Measurements from ENCODE around the gene MAP3K13.
"Not testable (repeated sequence)": the region's sequence is repeated elsewhere in the genome, so short reads cannot be mapped to it uniquely, and the experiment has no call there.

Gene MAP3K13

DNA sequence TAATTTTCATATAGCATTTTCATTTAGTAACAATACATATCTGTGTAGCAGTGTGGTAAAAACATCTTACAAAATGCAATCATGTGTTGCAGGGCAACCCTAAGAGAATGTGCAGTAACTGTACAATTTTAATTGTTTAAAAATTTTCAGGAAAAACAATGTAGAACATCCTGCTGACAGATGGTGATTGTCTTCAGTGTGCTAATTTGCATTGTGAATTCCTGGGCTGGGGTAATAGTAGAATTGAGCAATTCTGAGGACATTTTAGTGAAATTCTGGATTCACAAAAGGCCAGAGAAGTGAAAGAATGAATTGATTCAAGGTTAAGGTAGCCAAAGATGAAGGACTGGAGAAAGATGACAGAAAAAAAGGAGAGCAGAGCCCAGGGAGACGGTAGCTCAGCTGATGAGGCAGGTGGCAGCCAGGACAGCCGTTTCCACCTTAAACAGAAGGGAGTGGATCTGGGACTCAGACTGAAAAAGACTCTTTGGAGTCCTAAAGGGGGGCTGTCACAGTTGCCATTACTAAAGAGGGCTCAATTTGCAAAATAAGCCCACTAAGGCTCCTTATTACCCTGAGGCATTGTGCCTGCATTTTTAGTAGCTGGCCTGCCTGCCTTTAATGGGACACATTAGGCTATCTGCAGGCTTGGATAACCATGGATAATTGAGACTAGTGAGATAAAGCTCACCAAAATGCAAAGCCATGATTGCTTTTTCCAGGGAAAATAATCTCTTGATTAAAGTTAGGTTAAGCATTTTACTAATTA is 8.6 kb downstream of the MAP3K13 start:
- H3K9me3 Mint-ChIP-seq = no peaks in the 10 kb centered on the region
- DNase-seq = no peak
- peaks cover 25% of the 10 kb centered on the region for H3K27me3 Mint-ChIP-seq (ENCODE audit: low read depth, poor library complexity)
- H3K36me3 Mint-ChIP-seq (ENCODE audit: low read depth) = no peaks in the 10 kb centered on the region
- no peak overlapping the region for H3K27ac Mint-ChIP-seq
- TF ChIP-seq, protein P1, sequence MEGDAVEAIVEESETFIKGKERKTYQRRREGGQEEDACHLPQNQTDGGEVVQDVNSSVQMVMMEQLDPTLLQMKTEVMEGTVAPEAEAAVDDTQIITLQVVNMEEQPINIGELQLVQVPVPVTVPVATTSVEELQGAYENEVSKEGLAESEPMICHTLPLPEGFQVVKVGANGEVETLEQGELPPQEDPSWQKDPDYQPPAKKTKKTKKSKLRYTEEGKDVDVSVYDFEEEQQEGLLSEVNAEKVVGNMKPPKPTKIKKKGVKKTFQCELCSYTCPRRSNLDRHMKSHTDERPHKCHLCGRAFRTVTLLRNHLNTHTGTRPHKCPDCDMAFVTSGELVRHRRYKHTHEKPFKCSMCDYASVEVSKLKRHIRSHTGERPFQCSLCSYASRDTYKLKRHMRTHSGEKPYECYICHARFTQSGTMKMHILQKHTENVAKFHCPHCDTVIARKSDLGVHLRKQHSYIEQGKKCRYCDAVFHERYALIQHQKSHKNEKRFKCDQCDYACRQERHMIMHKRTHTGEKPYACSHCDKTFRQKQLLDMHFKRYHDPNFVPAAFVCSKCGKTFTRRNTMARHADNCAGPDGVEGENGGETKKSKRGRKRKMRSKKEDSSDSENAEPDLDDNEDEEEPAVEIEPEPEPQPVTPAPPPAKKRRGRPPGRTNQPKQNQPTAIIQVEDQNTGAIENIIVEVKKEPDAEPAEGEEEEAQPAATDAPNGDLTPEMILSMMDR (IDR thresholded peaks at IDR 0.05) = no peak
- no peak overlapping the region for H3K4me3 Mint-ChIP-seq
- peaks cover 9% of the 10 kb centered on the region for H3K4me1 Mint-ChIP-seq

DNA sequence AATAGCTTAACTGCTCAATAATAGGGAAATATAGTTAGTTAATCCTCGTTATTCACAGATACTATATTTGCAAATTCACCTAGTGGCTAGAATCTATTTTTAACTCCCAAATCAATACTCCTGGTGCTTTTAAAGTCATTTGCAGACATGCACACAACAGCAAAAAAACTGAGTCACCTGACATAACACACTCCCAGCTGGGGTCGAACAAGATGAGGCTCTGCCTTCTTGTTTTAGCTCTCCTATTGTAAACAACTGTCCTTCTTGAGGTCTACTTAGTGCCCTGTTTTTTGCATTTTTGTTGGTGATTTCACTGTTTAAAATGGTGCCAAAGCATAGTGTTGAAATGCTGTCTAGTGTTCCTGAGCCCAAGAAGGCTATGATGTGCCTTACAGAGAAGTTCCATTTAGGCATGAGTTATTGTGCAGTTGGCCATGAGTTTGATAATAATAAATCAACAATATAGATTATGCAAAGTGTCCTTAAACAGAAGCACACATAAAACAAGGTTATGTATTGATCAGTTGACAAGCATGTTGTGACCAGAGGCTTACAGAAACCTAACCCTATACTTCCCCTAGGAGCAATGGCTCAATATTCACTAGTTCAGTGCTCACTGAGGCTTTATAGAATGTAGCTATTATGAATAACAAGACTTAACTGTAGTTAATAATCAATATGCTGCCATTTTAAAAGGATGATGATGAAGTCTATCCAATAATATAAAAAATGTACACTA is 18.6 kb downstream of the MAP3K13 start:
- peaks cover 3% of the 10 kb centered on the region for H3K27me3 Mint-ChIP-seq (ENCODE audit: low read depth, poor library complexity)
- H3K4me3 Mint-ChIP-seq = no peak overlapping the region
- H3K9me3 Mint-ChIP-seq = peaks cover 16% of the 10 kb centered on the region
- DNase-seq = no peak
- TF ChIP-seq, protein P1 (IDR thresholded peaks at IDR 0.05) = no peak
- no peak overlapping the region for H3K27ac Mint-ChIP-seq
- peaks cover 10% of the 10 kb centered on the region for H3K36me3 Mint-ChIP-seq (ENCODE audit: low read depth)
- H3K4me1 Mint-ChIP-seq = no peaks in the 10 kb centered on the region

DNA sequence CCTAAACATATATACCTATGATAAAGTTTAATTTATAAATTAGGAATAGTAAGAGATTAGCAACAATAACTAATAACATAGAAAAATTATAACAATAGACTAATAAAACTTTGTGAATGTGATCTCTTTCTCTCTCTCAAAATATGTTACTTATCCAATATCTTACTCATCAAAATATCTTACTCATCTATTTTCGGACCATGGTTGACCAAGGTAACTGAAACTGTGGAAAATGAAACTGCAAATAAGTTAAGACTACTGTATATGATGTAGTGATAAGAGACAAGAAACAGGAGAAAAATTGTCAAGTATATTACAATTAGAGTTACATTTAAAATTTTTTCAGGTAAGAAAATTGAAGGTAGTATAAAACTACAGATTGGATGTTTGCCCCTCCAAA is 19.2 kb downstream of the MAP3K13 start:
- no peak for DNase-seq
- H3K9me3 Mint-ChIP-seq = peaks cover 16% of the 10 kb centered on the region
- no peak overlapping the region for H3K4me3 Mint-ChIP-seq
- no peak overlapping the region for H3K27ac Mint-ChIP-seq
- H3K27me3 Mint-ChIP-seq (ENCODE audit: low read depth, poor library complexity) = peaks cover 3% of the 10 kb centered on the region
- no peaks in the 10 kb centered on the region for H3K4me1 Mint-ChIP-seq
- H3K36me3 Mint-ChIP-seq (ENCODE audit: low read depth) = peaks cover 10% of the 10 kb centered on the region
- TF ChIP-seq, protein P1 (IDR thresholded peaks at IDR 0.05) = no peak

DNA sequence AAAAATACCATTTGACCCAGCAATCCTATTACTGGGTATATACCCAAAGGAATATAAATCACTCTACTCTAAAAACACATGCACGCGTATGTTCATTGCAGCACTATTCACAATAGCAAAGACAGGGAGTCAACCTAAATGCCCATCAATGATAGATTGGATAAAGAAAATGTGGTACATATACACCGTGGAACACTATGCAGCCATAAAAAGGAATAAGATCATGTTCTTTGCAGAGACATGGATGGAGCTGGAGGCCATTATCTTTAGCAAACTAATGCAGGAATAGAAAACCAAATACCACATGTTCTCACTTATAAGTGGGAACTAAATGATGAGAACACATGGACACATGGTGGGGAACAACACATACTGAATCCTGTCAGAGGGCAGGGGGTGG is 23.6 kb downstream of the MAP3K13 start:
- not testable (repeated sequence) for H3K4me1 Mint-ChIP-seq; DNase-seq; H3K4me3 Mint-ChIP-seq; H3K9me3 Mint-ChIP-seq; H3K27ac Mint-ChIP-seq; H3K36me3 Mint-ChIP-seq (ENCODE audit: low read depth); H3K27me3 Mint-ChIP-seq (ENCODE audit: low read depth, poor library complexity)

DNA sequence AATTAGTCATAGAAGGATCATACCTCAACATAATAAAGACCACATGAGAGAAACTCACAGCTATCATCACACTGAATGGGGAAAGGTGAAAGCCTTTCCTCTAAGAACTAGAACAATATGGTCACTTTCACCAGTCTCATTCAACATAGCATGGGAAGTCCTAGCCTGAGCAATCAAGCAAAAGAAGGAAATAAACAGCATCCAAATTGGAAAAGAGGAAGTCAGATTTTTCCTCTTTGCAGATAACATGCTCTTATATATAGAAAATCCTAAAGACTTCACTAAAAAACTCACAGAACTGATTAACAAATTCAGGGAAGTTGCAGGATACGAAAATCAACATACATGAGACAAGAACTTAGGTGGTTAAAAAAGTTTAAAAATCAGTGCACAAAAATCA is 24.7 kb downstream of the MAP3K13 start:
- no peak overlapping the region for H3K4me3 Mint-ChIP-seq
- TF ChIP-seq, protein P1 (IDR thresholded peaks at IDR 0.05) = no peak
- no peak for DNase-seq
- H3K9me3 Mint-ChIP-seq = peaks cover 4% of the 10 kb centered on the region
- peaks cover 12% of the 10 kb centered on the region for H3K27me3 Mint-ChIP-seq (ENCODE audit: low read depth, poor library complexity)
- H3K4me1 Mint-ChIP-seq = no peaks in the 10 kb centered on the region
- H3K36me3 Mint-ChIP-seq (ENCODE audit: low read depth) = no peaks in the 10 kb centered on the region
- H3K27ac Mint-ChIP-seq = no peak overlapping the region

DNA sequence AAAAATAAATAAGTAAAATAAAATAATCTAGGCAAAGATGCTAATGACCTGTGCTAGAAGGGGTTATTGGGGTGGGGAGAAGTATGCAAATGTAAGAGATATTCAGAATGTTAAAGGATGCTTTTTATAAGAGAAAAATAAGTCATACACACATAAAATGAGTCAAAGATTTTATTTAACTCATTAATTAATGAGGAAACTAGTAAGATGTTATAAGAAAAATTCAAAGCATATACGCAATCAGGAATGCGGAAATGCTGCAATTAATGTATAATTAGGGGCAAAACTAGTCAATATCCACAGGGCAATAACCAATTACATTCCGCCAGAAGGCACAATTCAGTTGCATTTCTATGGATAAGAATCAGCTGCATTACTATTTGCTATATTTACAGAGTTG is 30.1 kb downstream of the MAP3K13 start:
- Mint-ChIP-seq H3K36me3 (ENCODE audit: low read depth) (no peaks in the 10 kb centered on the region), H3K9me3 (peaks cover 4% of the 10 kb centered on the region), H3K27ac (no peak overlapping the region), H3K27me3 (ENCODE audit: low read depth, poor library complexity) (peaks cover 11% of the 10 kb centered on the region), H3K4me1 (peaks cover 6% of the 10 kb centered on the region), H3K4me3 (no peak overlapping the region)
- TF ChIP-seq, protein P1 (IDR thresholded peaks at IDR 0.05) = no peak
- no peak for DNase-seq
